Measurements from ENCODE around the gene ANKRD2.

ANKRD2 gene

GRCh38 chr10:97598407-97599271 lies 26.1 kb downstream of the ANKRD2 start:
- DNase-seq: no peak

- no peak for DNase-seq
These were observed 26.7 kb downstream of the ANKRD2 start for GRCh38 chr10:97599272-97599619.

GRCh38 chr10:97600616-97601015 lies 28.0 kb downstream of the ANKRD2 start:
- no peak for DNase-seq

- DNase-seq: no peak
These were observed 29.0 kb downstream of the ANKRD2 start for GRCh38 chr10:97601268-97602215.

- no peak for DNase-seq
These were observed 34.6 kb downstream of the ANKRD2 start for GRCh38 chr10:97607095-97607636.

GRCh38 chr10:97608991-97609561 lies 36.5 kb downstream of the ANKRD2 start:
- no peak for DNase-seq

GRCh38 chr10:97611473-97611872 lies 38.9 kb downstream of the ANKRD2 start:
- DNase-seq: no peak

GRCh38 chr10:97612386-97612785 lies 39.8 kb downstream of the ANKRD2 start:
- DNase-seq: no peak

GRCh38 chr10:97618285-97618684 lies 45.7 kb downstream of the ANKRD2 start:
- no peak for DNase-seq

- DNase-seq: no peak
These were observed 46.2 kb downstream of the ANKRD2 start for GRCh38 chr10:97618733-97619132.

- no peak for DNase-seq
These were observed 50.7 kb downstream of the ANKRD2 start for GRCh38 chr10:97623277-97623676.

GRCh38 chr10:97627731-97628130 lies 55.2 kb downstream of the ANKRD2 start:
- no peak for DNase-seq

GRCh38 chr10:97628228-97628627 lies 55.6 kb downstream of the ANKRD2 start:
- DNase-seq: no peak

GRCh38 chr10:97629289-97629688 lies 56.7 kb downstream of the ANKRD2 start:
- DNase-seq: no peak

- no peak for DNase-seq
These were observed 58.5 kb downstream of the ANKRD2 start for GRCh38 chr10:97631098-97631497.

GRCh38 chr10:97632949-97633884 lies 60.6 kb downstream of the ANKRD2 start, which contains the start of gene MORN4:
Gene MORN4 (minus strand): TSS chr10:97633500. CDS start chr10:97619653, 13,847 bp downstream.
- peak; percentile 75 for DNase-seq

Data from activated T-cell treated with anti-CD3 and anti-CD28 coated beads for 4 hours (primary cell).